GM19193 (cell line): ENCODE measurements around the gene CXCL6.

Experiments
- POLR2A ChIP-seq: IDR thresholded peaks from 4 replicates; pipeline ENCODE4 v1.6.1; 2011; ENCODE audit not compliant: insufficient read depth, insufficient read length; ENCODE audit errors: extremely low read depth

CXCL6 gene

GRCh38 chr4:73832651-73833237 lies 3.7 kb upstream of the CXCL6 start:
- TF ChIP-seq POLR2A = no peak

- TF ChIP-seq POLR2A = no peak
These were observed 2.6 kb downstream of the CXCL6 start for GRCh38 chr4:73839071-73839470.

GRCh38 chr4:73839715-73840114 lies 3.2 kb downstream of the CXCL6 start:
- no peak for TF ChIP-seq POLR2A

- TF ChIP-seq POLR2A = no peak
These were observed 4.9 kb downstream of the CXCL6 start for GRCh38 chr4:73841243-73841925.

- no peak for TF ChIP-seq POLR2A
These were observed 6.2 kb downstream of the CXCL6 start for GRCh38 chr4:73842696-73843095.

GRCh38 chr4:73843369-73843768 lies 6.9 kb downstream of the CXCL6 start:
- no peak for TF ChIP-seq POLR2A

GRCh38 chr4:73844345-73844744 lies 7.9 kb downstream of the CXCL6 start:
- TF ChIP-seq POLR2A = no peak

- no peak for TF ChIP-seq POLR2A
These were observed 8.3 kb downstream of the CXCL6 start for GRCh38 chr4:73844806-73845205.

- TF ChIP-seq POLR2A = no peak
These were observed 11.2 kb downstream of the CXCL6 start for GRCh38 chr4:73847526-73848182.

GRCh38 chr4:73848183-73848777 lies 11.8 kb downstream of the CXCL6 start:
- no peak for TF ChIP-seq POLR2A

- no peak for TF ChIP-seq POLR2A
These were observed 13.9 kb downstream of the CXCL6 start for GRCh38 chr4:73850261-73850970.

GRCh38 chr4:73851293-73851692 lies 14.8 kb downstream of the CXCL6 start:
- no peak for TF ChIP-seq POLR2A

- TF ChIP-seq POLR2A = no peak
These were observed 16.3 kb downstream of the CXCL6 start for GRCh38 chr4:73852771-73853170.

GRCh38 chr4:73853246-73853704 lies 16.8 kb downstream of the CXCL6 start, which contains the start of gene PF4V1:
TSS of gene PF4V1 (plus strand) at chr4:73853296. CDS start at chr4:73853363, 67 bp downstream.
- TF ChIP-seq POLR2A = no peak
